Measurements from ENCODE around the gene RAD50. TPM values are rescaled to one million over a fixed set of nuclear protein-coding genes. Genes with fewer than 3 reads are reported as not detected.

The RAD50 gene
- total and polyA plus RNA-seq, 3 experiments from 2014 or later, result 34.6 to 48.3 (median 45.2) TPM

DNA sequence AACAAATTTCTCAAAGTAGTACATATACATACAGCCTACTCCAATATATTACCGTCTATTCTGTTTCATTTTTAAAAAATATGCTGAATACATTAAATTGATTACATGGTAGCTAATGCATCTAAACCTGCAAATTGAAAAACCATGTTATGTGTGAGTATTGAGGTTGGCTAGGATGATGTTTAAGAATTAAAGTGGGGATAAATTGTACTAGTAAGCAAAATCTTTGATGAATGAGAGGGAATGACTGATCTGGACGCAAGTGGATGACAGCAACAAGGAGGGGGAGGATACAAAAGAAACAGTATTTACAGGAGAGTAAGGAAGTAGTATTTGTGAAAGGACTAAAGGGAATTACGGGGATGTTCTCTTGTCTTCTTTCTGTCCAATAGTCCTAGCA lies 37.4 kb downstream of the RAD50 start:
- Mint-ChIP-seq H3K4me1 (no peaks in the 10 kb centered on the region), H3K27ac (peak overlapping the region in 1 of 8 donors; percentile 15), H3K9me3 (no peaks in the 10 kb centered on the region), H3K36me3 (peaks cover 10 to 83% (median 35%) of the 10 kb centered on the region in 3 donors), H3K4me3 (no peak overlapping the region), H3K27me3 (no peaks in the 10 kb centered on the region)
- POLR2A ChIA-PET, result no interaction called here
- H3K27me3 ChIP-seq (ENCODE audit: insufficient read depth, low read length, poor library complexity, severe bottlenecking), result no peaks in the 10 kb centered on the region
- no peak overlapping the region for H3K4me3 ChIP-seq (ENCODE audit: low read length)
- H3K9me3 ChIP-seq (ENCODE audit: low read length), result no peaks in the 10 kb centered on the region
- H3K36me3 ChIP-seq (ENCODE audit: insufficient read depth, low read length), result peaks cover 6% of the 10 kb centered on the region
- H3K27ac ChIP-seq (ENCODE audit: low read depth, low read length), result no peak overlapping the region
- H3K4me1 ChIP-seq (ENCODE audit: insufficient read depth, low read length), result no peaks in the 10 kb centered on the region
- CTCF ChIA-PET, result interaction anchor here (2.0 kb wide), 1 partner anchor 68 kb away, joined by 4 read pairs; no protein-coding TSS in a partner anchor
- DNase-seq, result no peak

GRCh38 chr5:132595624-132596023 lies 38.8 kb downstream of the RAD50 start:
- no peak for DNase-seq
- Histone ChIP-seq H3K9me3 (ENCODE audit: low read length) (no peaks in the 10 kb centered on the region), H3K27me3 (ENCODE audit: insufficient read depth, low read length, poor library complexity, severe bottlenecking) (no peaks in the 10 kb centered on the region), H3K4me3 (ENCODE audit: low read length) (no peak overlapping the region), H3K36me3 (ENCODE audit: insufficient read depth, low read length) (peaks cover 6% of the 10 kb centered on the region), H3K27ac (ENCODE audit: low read depth, low read length) (no peak overlapping the region), H3K4me1 (ENCODE audit: insufficient read depth, low read length) (no peaks in the 10 kb centered on the region)
- Mint-ChIP-seq H3K36me3 (peaks cover 3 to 83% (median 34%) of the 10 kb centered on the region in 3 donors), H3K27me3 (no peaks in the 10 kb centered on the region), H3K4me3 (no peak overlapping the region), H3K27ac (peak overlapping the region in 1 of 8 donors; percentile 7), H3K4me1 (no peaks in the 10 kb centered on the region), H3K9me3 (no peaks in the 10 kb centered on the region)
- CTCF ChIA-PET, result interaction anchor here (0.7 to 2.0 kb wide), 4 partner anchors 26 to 225 kb away, joined by 3 to 6 read pairs (median 4); no protein-coding TSS in a partner anchor
- POLR2A ChIA-PET, result no interaction called here

- CTCF ChIA-PET, result no interaction called here
- Histone ChIP-seq H3K4me1 (ENCODE audit: insufficient read depth, low read length) (no peaks in the 10 kb centered on the region), H3K36me3 (ENCODE audit: insufficient read depth, low read length) (peaks cover 16% of the 10 kb centered on the region), H3K9me3 (ENCODE audit: low read length) (no peaks in the 10 kb centered on the region), H3K4me3 (ENCODE audit: low read length) (no peak overlapping the region), H3K27ac (ENCODE audit: low read depth, low read length) (no peak overlapping the region), H3K27me3 (ENCODE audit: insufficient read depth, low read length, poor library complexity, severe bottlenecking) (no peaks in the 10 kb centered on the region)
- peaks cover 15 to 76% (median 35%) of the 10 kb centered on the region in 3 donors for H3K36me3 Mint-ChIP-seq
- no peaks in the 10 kb centered on the region for H3K27me3 Mint-ChIP-seq
- H3K27ac Mint-ChIP-seq, result peak overlapping the region in 2 of 8 donors; percentile 0 to 55
- H3K4me3 Mint-ChIP-seq, result no peak overlapping the region
- POLR2A ChIA-PET, result no interaction called here
- no peaks in the 10 kb centered on the region for H3K4me1 Mint-ChIP-seq
- no peak for DNase-seq
- no peaks in the 10 kb centered on the region for H3K9me3 Mint-ChIP-seq
Observed at GRCh38 chr5:132601071-132601728, 44.4 kb downstream of the RAD50 start.

GRCh38 chr5:132607095-132607494 lies 50.3 kb downstream of the RAD50 start:
- Mint-ChIP-seq H3K9me3 (no peaks in the 10 kb centered on the region), H3K27me3 (no peaks in the 10 kb centered on the region), H3K4me3 (no peak overlapping the region), H3K36me3 (peaks cover 24 to 78% (median 29%) of the 10 kb centered on the region in 3 donors), H3K4me1 (peaks cover 0 to 2% (median 0%) of the 10 kb centered on the region in 3 donors), H3K27ac (no peak overlapping the region)
- Histone ChIP-seq H3K4me1 (ENCODE audit: insufficient read depth, low read length) (no peaks in the 10 kb centered on the region), H3K9me3 (ENCODE audit: low read length) (no peaks in the 10 kb centered on the region), H3K27ac (ENCODE audit: low read depth, low read length) (no peak overlapping the region), H3K36me3 (ENCODE audit: insufficient read depth, low read length) (peaks cover 10% of the 10 kb centered on the region), H3K27me3 (ENCODE audit: insufficient read depth, low read length, poor library complexity, severe bottlenecking) (no peaks in the 10 kb centered on the region), H3K4me3 (ENCODE audit: low read length) (no peak overlapping the region)
- POLR2A ChIA-PET, result interaction anchor here (0.6 kb wide), 1 partner anchor 15 kb away, joined by 4 read pairs; no protein-coding TSS in a partner anchor
- CTCF ChIA-PET, result no interaction called here
- DNase-seq, result no peak

DNA sequence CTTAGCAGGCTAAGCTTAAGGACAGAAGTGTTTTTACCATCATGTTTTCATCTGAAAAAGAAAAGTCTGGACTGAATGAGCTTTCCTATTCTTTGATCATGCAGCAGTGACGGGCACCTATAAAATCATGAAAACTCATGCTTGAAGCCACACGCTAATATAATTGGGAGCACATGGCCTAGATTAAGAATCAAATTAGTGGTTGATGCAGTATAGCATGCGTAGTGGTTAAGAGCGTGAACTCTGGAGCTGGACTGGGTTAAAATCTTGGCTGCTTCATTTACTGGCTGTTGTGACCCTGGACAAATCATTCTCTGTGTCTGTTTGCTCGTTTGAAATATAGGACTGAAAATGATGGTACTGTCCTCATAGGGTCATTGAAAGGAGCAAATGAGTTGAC lies 51.3 kb downstream of the RAD50 start:
- Mint-ChIP-seq H3K9me3 (no peaks in the 10 kb centered on the region), H3K27ac (peak overlapping the region in 1 of 8 donors; percentile 17), H3K4me1 (peaks cover 0 to 2% (median 0%) of the 10 kb centered on the region in 3 donors), H3K4me3 (no peak overlapping the region), H3K27me3 (no peaks in the 10 kb centered on the region), H3K36me3 (peaks cover 26 to 79% (median 30%) of the 10 kb centered on the region in 3 donors)
- CTCF ChIA-PET, result no interaction called here
- Histone ChIP-seq H3K27me3 (ENCODE audit: insufficient read depth, low read length, poor library complexity, severe bottlenecking) (no peaks in the 10 kb centered on the region), H3K36me3 (ENCODE audit: insufficient read depth, low read length) (peaks cover 8% of the 10 kb centered on the region), H3K4me1 (ENCODE audit: insufficient read depth, low read length) (no peaks in the 10 kb centered on the region), H3K9me3 (ENCODE audit: low read length) (no peaks in the 10 kb centered on the region), H3K27ac (ENCODE audit: low read depth, low read length) (no peak overlapping the region), H3K4me3 (ENCODE audit: low read length) (no peak overlapping the region)
- no peak for DNase-seq
- POLR2A ChIA-PET, result no interaction called here

DNA sequence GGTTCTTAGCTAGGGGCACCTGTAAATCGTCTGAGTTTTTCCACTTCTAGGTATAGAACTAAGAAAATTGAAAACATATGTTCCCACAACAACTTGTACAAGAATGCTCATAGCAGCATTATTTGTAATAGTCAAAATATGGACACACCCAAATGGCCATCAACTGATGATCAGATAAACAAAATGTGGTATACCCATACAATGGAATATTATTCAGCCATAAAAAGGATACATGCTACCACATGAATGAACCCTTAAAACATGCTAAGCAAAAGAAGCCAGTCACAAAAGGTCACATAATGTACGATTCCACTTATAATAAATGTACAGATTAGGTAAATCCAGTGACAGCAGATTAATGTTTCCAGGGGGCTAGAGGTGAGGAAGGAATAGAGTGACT lies 55.2 kb downstream of the RAD50 start:
- Mint-ChIP-seq H3K36me3 (peaks cover 18 to 75% (median 20%) of the 10 kb centered on the region in 3 donors), H3K27ac (peak overlapping the region in 1 of 8 donors; percentile 17), H3K4me1 (peaks cover 0 to 2% (median 0%) of the 10 kb centered on the region in 3 donors), H3K27me3 (no peaks in the 10 kb centered on the region), H3K4me3 (no peak overlapping the region), H3K9me3 (no peaks in the 10 kb centered on the region)
- Histone ChIP-seq H3K27me3 (ENCODE audit: insufficient read depth, low read length, poor library complexity, severe bottlenecking) (no peaks in the 10 kb centered on the region), H3K36me3 (ENCODE audit: insufficient read depth, low read length) (no peaks in the 10 kb centered on the region), H3K27ac (ENCODE audit: low read depth, low read length) (no peak overlapping the region), H3K9me3 (ENCODE audit: low read length) (no peaks in the 10 kb centered on the region), H3K4me3 (ENCODE audit: low read length) (no peak overlapping the region), H3K4me1 (ENCODE audit: insufficient read depth, low read length) (no peaks in the 10 kb centered on the region)
- ChIA-PET CTCF (no interaction called here), POLR2A (no interaction called here)
- no peak for DNase-seq

DNA sequence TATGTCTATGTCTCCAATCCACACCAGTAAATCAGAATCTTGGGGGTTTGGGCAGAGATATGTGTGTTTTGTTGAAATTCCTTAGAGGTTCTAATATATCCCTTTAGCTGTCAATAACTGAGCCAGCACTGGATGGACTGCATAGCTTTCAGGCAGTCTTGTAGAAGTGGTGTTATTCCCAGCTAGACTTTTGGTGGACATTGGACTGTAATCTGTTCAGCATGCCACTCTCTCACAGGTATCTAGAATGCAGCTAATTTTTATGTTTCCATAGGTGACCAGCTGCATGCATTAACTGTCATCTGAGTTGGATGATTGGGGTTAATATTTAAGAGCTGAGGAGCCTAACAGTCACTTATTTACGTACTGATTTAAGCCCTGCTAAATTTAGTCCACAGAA lies 56.1 kb downstream of the RAD50 start:
- H3K36me3 ChIP-seq (ENCODE audit: insufficient read depth, low read length), result peaks cover 6% of the 10 kb centered on the region
- POLR2A ChIA-PET, result interaction anchor here (0.6 kb wide), 1 partner anchor 12 kb away, joined by 7 read pairs; no protein-coding TSS in a partner anchor

GRCh38 chr5:132621699-132622098 lies 64.9 kb downstream of the RAD50 start:
- H3K27me3 ChIP-seq (ENCODE audit: insufficient read depth, low read length, poor library complexity, severe bottlenecking), result no peaks in the 10 kb centered on the region
- H3K36me3 ChIP-seq (ENCODE audit: insufficient read depth, low read length), result peaks cover 9% of the 10 kb centered on the region
- no peak overlapping the region for H3K27ac ChIP-seq (ENCODE audit: low read depth, low read length)
- CTCF ChIA-PET, result interaction anchor here (1.1 kb wide), 1 partner anchor 26 kb away, joined by 3 read pairs; no protein-coding TSS in a partner anchor
- H3K4me3 ChIP-seq (ENCODE audit: low read length), result no peak overlapping the region
- no peak overlapping the region for H3K4me3 Mint-ChIP-seq
- H3K4me1 ChIP-seq (ENCODE audit: insufficient read depth, low read length), result no peaks in the 10 kb centered on the region
- H3K9me3 Mint-ChIP-seq, result no peaks in the 10 kb centered on the region
- no peaks in the 10 kb centered on the region for H3K27me3 Mint-ChIP-seq
- no peak for DNase-seq
- peaks cover 0 to 6% (median 0%) of the 10 kb centered on the region in 3 donors for H3K4me1 Mint-ChIP-seq
- peaks cover 8 to 66% (median 29%) of the 10 kb centered on the region in 3 donors for H3K36me3 Mint-ChIP-seq
- POLR2A ChIA-PET, result no interaction called here
- H3K27ac Mint-ChIP-seq, result no peak overlapping the region
- no peaks in the 10 kb centered on the region for H3K9me3 ChIP-seq (ENCODE audit: low read length)

More for the DNA sequence above, 56.1 kb downstream of the RAD50 start:
- Mint-ChIP-seq H3K4me3 (no peak overlapping the region), H3K36me3 (peaks cover 18 to 75% (median 24%) of the 10 kb centered on the region in 3 donors), H3K27me3 (no peaks in the 10 kb centered on the region), H3K4me1 (no peaks in the 10 kb centered on the region), H3K9me3 (no peaks in the 10 kb centered on the region), H3K27ac (no peak overlapping the region)
- H3K27me3 ChIP-seq (ENCODE audit: insufficient read depth, low read length, poor library complexity, severe bottlenecking), result no peaks in the 10 kb centered on the region
- H3K4me1 ChIP-seq (ENCODE audit: insufficient read depth, low read length), result no peaks in the 10 kb centered on the region
- CTCF ChIA-PET, result no interaction called here
- DNase-seq, result no peak
- H3K4me3 ChIP-seq (ENCODE audit: low read length), result no peak overlapping the region
- H3K27ac ChIP-seq (ENCODE audit: low read depth, low read length), result no peak overlapping the region
- H3K9me3 ChIP-seq (ENCODE audit: low read length), result no peaks in the 10 kb centered on the region

Data from CD8-positive, alpha-beta memory T cell (primary cell).